ENCODE data around the gene RPS6KA2.
A peak's percentile ranks its signal among the peaks of the same experiment; 100 is the strongest.

The RPS6KA2 gene

GRCh38 chr6:166556336-166556735 is 70.7 kb downstream of the RPS6KA2 start:
- DNase-seq (ENCODE audit: low read depth, low spot score), result no peak
- POLR2A ChIA-PET, result no interaction called here
- H3K4me3 ChIP-seq (ENCODE audit: low read depth, low read length), result no peak overlapping the region
- CTCF ChIA-PET, result interaction anchor here (0.9 to 1.2 kb wide), 2 partner anchors 28 kb away, joined by 3 read pairs; no protein-coding TSS in a partner anchor
- no peak for TF ChIP-seq CTCF (IDR thresholded peaks at IDR 0.05; ENCODE audit: insufficient read depth, low read length, missing control alignments)

GRCh38 chr6:166555086-166555485 is 72.0 kb downstream of the RPS6KA2 start:
- POLR2A ChIA-PET, result no interaction called here
- H3K4me3 ChIP-seq (ENCODE audit: low read depth, low read length), result no peak overlapping the region
- CTCF ChIA-PET, result interaction anchor here (1.2 to 2.6 kb wide), 3 partner anchors 10 to 72 kb away, joined by 3 to 11 read pairs (median 5); partner anchors contain the start of gene RPS6KA2
- no peak for DNase-seq (ENCODE audit: low read depth, low spot score)
- TF ChIP-seq CTCF (IDR thresholded peaks at IDR 0.05; ENCODE audit: insufficient read depth, low read length, missing control alignments), result no peak

- no peak overlapping the region for H3K4me3 ChIP-seq (ENCODE audit: low read depth, low read length)
- no peak for TF ChIP-seq CTCF (IDR thresholded peaks at IDR 0.05; ENCODE audit: insufficient read depth, low read length, missing control alignments)
- ChIA-PET POLR2A (no interaction called here), CTCF (interaction anchor here (1.0 to 2.6 kb wide), 6 partner anchors 9 to 73 kb away, joined by 3 to 11 read pairs (median 4); partner anchors contain the start of gene RPS6KA2)
- no peak for DNase-seq (ENCODE audit: low read depth, low spot score)
These were observed 72.7 kb downstream of the RPS6KA2 start for GRCh38 chr6:166554316-166554715.

- peak overlapping the region; percentile 18 for H3K4me3 ChIP-seq (ENCODE audit: low read depth, low read length)
- POLR2A ChIA-PET, result no interaction called here
- CTCF ChIA-PET, result interaction anchor here (1.0 to 2.6 kb wide), 4 partner anchors 9 to 38 kb away, joined by 3 to 11 read pairs (median 4); no protein-coding TSS in a partner anchor
- no peak for TF ChIP-seq CTCF (IDR thresholded peaks at IDR 0.05; ENCODE audit: insufficient read depth, low read length, missing control alignments)
- DNase-seq (ENCODE audit: low read depth, low spot score), result peak; percentile 65
These were observed 73.3 kb downstream of the RPS6KA2 start for GRCh38 chr6:166553563-166554271.

GRCh38 chr6:166552600-166552999 is 74.5 kb downstream of the RPS6KA2 start:
- CTCF ChIA-PET, result interaction anchor here (1.0 kb wide), 1 partner anchor 38 kb away, joined by 3 read pairs; no protein-coding TSS in a partner anchor
- DNase-seq (ENCODE audit: low read depth, low spot score), result no peak
- TF ChIP-seq CTCF (IDR thresholded peaks at IDR 0.05; ENCODE audit: insufficient read depth, low read length, missing control alignments), result no peak
- no peak overlapping the region for H3K4me3 ChIP-seq (ENCODE audit: low read depth, low read length)
- POLR2A ChIA-PET, result no interaction called here

GRCh38 chr6:166551754-166552495 is 75.1 kb downstream of the RPS6KA2 start:
- POLR2A ChIA-PET, result no interaction called here
- CTCF ChIA-PET, result interaction anchor here (1.0 kb wide), 1 partner anchor 37 kb away, joined by 3 read pairs; no protein-coding TSS in a partner anchor
- no peak for DNase-seq (ENCODE audit: low read depth, low spot score)
- H3K4me3 ChIP-seq (ENCODE audit: low read depth, low read length), result no peak overlapping the region
- TF ChIP-seq CTCF (IDR thresholded peaks at IDR 0.05; ENCODE audit: insufficient read depth, low read length, missing control alignments), result no peak

Data from AG04449 (cell line).